Activated CD4-positive, CD25-positive, alpha-beta regulatory T cell treated with anti-CD3 and anti-CD28 coated beads, Interleukin-2, amount 50 U/mL, for 24 hours (primary cell): Measurements from ENCODE around the gene HSPD1.

Experiments used
- ATAC-seq, 2 donors: fragments of 150-1000 bp; cut with Tn5 transposase; one replicate each; pipeline ENCODE4 v1.10.0; 2021; ENCODE audit warnings: mild to moderate bottlenecking in 1 of 2, moderate library complexity in 1 of 2

The HSPD1 gene

DNA sequence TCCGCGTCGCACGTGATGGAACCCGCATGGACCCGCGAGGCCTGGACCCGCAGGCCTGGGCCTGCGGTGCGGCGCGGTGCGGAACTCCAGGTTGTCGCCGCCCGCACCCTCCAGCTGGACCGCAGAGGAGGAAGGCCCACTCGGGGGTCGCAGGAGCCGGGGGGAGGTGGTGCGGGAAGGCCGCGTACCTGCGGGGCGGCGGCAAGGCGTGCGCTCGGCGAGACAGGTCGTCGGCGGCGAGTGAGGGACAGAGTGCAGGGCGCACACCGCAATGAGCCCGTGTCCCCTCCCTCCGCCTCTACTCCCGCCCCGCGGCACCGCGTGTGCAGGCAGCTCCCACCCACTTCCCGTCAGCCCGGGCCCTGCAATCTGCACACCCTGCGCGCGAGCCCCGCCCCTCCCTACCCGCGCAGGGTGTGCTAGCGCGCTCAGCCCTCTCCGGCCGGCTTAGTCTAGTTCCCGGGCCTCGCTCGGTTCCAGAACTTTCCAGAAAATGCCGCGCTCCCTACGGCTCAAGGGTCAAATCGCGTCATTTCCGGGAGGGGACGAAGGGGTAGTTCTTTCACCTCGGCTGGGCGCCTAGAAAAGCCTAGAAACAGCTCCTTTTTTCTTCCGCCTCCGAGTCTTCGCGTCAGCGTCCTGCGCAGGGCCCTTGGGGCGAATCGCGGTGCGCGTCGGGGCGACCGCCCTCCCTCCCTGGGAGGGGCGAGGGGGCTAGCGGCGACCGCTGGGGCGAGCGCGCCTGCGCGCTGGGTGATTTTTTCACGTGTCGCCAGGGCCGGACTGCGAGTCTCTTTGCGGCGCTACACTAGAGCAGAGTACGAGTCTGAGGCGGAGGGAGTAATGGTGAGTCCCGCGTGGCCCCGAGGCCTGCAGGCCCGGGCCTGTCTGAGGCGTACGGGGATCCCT is at the start of gene HSPD1, which contains the start of gene HSPE1:
Gene HSPD1, minus strand, starts transcription at position 247 of the 909 bp plus-strand sequence. CDS start 992 bp downstream, outside the sequence.
Gene HSPE1, plus strand, starts transcription at position 786 of the 909 bp plus-strand sequence. Its CDS starts 58 bp downstream, at position 844.
- ATAC-seq = peak; percentile 80 to 84

DNA sequence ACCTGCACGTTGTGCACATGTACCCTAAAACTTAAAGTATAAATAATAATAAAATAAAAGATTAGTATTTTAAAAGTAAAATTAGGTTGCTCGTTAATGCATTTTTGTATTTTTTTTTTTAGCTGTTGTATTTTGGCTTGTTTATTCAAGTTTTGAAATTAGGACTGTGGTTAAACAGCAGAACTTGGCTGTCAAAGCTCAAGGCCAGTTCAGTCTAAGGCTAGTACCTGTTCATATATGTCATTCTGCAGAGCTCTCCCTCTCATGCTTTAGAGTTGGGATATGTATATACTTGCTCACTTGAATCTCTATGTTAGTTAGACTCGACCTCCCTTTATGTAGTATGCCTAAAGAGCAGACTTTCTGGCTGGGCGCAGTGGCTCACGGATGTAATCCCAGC is 48.9 kb upstream of the HSPD1 start:
- no peak for ATAC-seq

DNA sequence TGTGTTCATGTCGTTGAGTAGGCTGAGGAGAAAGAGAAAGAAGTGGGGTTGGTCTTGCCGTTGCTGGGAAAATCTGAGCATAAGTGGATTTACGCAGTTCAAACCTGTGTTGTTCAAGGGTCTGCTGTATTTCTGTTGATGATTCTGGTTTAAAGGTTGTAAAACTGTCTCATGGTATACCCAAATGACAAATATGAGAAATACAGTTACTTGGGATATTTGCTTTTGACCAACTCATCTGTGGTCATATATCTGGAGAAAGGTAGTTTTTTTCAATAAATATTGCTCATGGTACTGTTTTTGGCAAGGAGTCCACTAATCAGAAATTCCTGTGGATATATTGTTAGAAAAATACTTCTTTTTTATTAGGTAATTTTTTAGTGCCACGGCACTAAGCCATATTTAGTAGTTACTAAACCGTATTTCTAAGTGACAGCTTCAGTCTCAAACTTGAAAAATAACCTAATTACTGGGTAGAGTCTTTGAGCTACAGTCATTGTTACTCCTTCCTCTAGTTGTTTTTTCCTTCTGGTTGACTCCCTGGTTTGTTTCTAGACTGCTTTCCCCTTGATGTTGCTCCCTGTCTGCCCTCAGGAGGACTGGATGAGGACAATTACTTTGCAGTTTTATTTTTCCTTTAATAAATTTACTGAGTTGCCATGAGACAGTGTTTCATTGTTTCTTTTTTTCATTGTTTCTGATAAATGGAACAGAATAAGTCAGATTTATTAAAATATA is 47.7 kb upstream of the HSPD1 start:
- ATAC-seq = no peak

DNA sequence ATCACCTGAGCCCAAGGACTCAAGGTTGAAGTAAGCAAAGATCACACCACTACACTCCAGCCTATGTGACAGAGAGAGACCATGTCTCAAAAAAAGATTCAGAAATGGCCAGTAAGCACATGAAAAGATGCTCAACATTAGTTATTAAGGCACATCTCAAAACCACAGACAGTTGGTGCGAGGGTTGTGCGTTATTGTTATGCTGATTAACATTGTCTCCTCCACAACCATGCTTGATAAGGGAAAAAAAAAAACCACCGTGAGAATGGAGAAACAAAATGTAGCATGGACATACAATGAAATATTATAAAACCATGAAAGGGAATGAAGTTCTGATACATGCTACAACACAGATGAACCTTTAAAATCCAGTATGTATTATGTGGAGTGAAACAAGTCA is 43.6 kb upstream of the HSPD1 start:
- no peak for ATAC-seq

DNA sequence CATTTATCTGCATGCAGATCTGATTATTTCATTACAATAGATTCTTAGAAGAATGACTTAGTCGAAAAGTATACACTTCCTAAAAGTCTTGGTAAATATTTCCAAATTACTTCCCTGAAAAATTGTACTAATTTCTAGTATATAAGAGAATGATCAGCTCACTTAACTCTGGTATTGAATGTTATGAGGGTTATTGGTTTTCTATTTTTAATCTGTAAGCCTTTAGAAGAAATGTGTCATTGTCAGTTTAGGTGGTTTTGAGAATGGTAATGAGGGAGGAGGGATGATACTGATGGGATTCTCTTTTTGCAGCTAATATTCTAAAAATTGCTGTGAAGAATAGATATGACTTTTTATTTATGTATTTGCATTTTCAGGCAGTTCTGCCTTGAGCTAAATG is 40.1 kb upstream of the HSPD1 start:
- peak; percentile 53 to 64 for ATAC-seq

DNA sequence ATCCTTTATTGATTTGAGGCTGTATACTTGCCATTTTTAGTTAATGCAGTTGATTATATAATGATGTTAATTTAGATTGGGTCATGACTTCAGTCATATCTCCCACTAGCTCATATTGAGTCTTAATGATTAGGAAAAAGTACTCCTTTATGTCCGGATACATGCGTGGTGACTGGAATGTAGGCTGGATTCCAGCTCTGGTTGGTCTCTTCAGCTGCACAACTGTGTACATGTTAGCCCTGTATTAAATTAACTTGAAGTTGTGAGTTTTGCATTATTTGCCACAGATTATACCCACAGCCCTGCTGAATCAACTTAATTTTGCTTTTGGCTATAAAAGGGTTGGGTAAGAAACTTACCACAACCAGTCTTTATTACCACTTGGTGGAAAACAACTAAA is 38.8 kb upstream of the HSPD1 start:
- ATAC-seq = no peak

DNA sequence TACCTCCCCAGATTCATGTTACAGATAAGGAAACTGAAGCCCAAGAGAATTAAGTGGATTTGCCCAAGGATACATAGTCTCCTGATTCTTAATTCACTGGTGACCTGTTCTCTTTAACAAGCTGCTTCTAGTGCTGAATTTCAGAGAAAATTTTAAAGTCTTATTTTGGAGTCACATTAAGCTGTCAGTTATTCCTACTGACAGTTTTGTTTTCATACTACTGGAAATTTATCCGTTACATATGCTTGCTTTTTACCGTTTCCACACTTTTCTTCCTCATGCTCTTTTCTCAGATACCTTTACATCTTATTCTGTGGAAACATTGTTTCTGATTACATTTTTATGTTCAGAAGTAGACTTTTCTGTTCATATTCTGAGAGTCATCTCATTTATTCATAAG is 17.5 kb upstream of the HSPD1 start:
- no peak for ATAC-seq

DNA sequence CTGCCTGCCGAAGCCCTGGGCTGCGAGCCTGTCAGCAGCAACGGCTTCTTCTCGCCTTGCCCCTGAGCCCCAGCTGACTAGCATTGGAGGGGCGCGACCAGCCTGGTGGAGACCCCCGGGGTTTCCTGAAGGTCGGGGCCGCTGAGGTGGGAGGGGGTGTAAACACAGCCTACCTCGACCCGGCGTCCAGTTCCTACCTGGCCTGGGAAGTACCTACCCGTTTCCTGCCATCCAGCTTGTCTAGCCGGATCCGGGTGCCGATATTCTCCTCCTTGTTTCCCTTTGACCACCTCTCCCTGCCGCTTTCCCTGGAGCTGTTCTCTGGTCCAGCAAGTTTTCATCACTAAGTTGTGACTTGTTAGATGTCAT is 16.7 kb upstream of the HSPD1 start:
- peak in 1 of 2 donors; percentile 4 for ATAC-seq

DNA sequence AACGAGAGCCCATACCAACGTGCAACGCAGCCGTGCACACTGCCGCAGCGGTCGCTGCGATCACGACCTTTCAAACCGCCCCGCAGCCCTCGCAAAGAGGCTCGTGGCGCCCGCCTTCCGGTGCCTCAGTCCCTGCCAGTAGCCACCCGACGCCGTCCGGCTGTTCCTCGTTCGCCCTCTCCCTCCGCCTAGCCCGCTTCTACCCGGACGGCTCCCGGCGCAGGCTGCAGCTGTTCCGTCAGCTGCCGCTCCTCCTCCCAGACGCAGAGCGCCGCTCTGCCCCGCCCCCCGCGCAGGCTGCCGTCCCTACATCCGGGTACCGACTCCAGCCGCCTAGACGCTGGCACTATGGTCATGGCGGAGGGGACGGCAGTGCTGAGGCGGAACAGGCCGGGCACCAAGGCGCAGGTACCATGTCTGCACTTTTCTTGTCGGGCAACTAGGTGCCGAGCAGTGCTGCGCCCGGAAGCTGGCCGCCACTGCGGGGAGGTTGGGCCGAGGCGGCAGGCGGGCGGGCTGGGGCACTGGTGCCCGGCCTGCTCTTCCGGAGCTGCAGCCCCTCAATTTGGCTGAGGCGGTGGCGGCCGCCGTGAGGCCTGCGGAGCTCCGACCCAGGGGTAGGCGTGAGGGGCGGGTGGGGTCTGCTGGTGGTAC is 16.2 kb upstream of the HSPD1 start, which contains the start of gene MOB4:
Gene MOB4, plus strand, starts transcription at position 328 of the 654 bp plus-strand sequence. Its CDS starts 21 bp downstream, at position 349.
- peak; percentile 94 for ATAC-seq

DNA sequence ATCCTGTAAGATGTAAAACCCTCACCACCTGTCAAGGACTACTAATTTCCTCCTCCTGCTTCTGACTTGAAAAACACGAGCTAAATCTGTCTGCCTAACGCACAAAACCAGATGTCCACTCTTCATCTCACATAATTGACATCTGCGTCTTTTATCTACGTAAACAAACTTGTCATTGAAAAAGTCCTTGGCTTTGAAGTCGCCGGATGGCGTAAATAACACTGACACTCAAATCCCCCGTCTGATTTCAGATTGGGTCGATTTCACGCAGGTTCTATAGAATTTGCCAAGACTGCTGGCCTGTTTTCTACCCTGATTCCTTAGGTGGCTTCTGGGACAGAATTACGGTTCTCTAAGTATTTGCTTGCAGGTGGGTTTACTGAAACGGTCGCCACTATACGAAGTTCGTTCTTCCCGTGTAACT is 15.7 kb upstream of the HSPD1 start:
- no peak for ATAC-seq

DNA sequence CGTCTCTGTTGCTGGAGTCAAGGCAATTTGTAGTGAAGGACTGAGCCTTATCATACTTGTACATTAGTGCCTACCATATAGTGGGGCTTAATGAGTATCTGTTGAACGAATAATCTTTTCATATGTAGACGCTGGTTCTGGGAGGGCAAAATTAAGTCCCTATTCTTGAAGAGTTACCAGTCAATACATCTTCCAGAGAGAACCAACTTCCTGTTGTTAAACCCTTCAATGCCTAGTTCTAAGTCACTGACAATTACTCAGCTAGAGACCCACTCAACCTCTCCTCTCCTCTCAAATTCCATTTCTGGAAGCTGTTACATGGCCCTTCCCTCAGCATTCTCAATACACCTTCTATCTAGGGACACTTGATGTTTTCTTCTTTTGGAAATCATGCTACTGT is 15.1 kb upstream of the HSPD1 start:
- no peak for ATAC-seq

DNA sequence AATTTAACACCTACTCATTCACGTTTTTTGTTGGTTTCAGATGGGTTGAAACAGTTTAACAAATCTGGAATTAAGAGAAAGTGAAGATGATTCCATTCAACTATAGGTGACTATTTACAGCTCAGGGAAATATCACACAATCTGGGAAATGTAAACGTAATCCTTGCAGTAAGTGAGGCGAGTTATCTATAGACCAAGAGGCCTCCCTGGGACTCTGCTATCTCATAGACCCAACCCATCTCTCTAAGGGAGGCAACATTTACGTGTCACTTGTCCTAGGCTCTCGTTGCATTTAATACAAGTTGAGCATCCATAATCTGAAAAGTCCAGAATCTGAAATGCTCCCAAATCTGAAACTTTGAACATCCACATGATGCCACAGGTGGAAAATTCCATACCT is 14.3 kb upstream of the HSPD1 start:
- no peak for ATAC-seq

DNA sequence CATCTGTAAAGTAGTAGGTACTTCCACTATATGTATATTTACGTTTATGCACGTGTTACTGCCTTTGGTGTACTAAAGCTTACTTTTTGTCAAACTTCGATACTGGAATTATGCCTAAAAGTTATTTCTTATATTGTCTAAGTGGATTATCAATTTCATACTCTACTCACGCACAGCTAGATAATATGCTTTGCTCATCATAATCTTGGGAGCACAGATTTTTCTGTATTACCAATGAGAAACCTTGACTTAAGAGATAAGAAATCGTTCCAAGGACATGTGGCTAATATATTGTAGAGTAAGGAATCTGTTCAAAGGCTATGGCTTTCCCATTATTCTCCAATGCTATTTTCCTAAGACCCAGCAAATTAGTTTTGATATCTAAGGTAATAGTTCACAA is 7.0 kb upstream of the HSPD1 start:
- no peak for ATAC-seq

DNA sequence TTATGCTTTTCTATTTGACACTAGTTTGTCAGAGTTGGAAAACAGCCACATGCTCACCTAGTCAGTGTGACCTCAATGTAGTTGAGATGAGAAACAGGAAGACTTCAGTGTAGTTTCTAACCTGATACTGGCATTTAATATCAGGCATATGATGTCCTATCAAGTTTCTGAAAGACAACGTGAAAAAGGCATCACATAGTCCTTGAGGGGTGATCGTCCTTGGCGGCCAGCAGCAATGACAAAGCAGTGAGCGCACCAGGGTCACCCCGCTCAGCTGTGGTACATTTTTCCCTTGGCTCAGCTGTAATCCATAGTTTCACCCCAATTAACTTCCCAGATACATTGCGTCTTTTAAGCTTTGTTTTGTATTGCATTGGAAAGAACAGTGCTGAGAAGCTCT is 4.9 kb upstream of the HSPD1 start:
- ATAC-seq = no peak

DNA sequence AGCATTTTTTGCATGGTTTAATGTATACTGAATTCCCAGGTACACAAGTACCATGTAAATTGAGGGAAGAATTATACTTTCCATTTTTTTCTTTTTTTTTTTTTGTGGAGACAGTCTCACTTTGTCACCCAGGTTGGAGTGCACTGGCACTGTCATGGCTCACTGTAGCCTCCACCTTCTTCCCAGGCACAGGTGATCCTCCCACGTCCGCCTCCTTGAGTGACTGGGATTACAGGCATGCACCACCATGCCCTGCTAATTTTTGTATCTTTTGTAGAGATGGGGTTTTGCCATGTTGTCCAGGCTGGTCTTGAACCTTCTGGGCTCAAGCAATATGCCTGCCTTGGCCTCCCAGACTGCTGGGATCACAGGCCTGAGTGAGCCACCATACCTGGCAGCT is 4.4 kb upstream of the HSPD1 start:
- no peak for ATAC-seq

DNA sequence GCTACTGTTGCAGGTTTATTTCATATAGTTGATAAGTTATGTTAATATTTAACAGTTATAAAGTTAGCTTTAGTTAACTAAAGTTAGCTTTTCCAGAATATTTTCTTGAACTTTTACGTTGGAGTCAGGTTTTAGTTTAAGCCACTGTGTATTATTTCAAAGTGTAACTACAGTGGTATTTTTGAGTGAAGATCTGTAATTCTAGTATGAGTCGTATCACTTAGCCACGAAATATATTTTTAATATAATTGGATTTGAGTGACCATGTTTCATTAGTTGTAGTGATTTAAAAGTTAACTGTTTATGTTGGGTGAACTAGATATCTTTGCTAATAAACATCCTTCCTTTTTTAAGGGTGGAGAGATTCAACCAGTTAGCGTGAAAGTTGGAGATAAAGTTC is 3.0 kb upstream of the HSPD1 start:
- ATAC-seq = no peak

DNA sequence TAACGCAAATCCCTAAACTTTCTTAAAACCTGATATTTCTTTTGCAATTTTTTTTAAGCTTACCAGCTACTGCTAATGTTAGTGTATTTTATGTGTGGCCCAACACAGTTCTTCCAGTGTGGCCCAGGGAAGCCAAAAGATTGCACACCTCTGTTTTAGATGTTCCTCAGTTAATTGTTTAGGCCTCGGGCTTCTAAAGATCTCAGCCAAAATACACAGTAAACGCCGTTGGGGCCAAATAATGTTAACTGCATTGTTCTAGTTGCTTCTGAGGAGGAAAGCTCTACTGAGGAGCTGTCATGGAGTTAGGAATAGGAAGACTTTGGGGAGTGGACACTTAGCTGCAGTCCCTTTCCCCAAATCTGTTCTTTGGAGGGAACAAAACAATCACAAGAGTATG is 2.6 kb upstream of the HSPD1 start:
- ATAC-seq = no peak

DNA sequence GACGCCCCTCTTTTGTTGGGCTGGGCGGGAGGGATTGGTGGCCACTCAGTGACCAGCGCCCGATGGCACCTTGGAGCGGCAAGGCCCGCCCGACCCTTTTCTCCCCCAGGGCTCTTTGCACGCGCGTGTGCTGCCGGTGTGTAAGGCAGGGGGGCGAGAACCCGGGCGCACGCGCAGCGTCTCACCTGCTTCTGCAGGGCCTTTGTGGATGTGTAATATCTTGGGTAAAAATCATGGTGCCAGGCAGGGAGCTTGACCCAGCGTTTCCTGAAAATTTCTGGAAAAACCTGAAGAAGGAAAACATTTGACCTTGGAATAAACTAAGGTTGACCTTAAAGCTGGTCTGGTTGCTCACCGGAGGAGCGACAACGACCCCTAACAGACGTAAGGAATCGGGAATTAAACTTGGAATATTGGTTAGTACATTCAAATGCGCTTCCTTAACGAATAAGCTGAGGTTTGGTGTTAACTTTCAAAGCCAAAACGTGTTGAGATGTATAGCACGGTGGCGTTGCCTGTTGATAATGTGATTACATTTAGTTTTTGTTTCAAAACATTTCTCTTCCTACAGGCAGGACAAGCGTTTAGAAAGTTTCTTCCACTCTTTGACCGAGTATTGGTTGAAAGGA is 977 bp upstream of the HSPD1 start:
- peak; percentile 2 to 3 for ATAC-seq

DNA sequence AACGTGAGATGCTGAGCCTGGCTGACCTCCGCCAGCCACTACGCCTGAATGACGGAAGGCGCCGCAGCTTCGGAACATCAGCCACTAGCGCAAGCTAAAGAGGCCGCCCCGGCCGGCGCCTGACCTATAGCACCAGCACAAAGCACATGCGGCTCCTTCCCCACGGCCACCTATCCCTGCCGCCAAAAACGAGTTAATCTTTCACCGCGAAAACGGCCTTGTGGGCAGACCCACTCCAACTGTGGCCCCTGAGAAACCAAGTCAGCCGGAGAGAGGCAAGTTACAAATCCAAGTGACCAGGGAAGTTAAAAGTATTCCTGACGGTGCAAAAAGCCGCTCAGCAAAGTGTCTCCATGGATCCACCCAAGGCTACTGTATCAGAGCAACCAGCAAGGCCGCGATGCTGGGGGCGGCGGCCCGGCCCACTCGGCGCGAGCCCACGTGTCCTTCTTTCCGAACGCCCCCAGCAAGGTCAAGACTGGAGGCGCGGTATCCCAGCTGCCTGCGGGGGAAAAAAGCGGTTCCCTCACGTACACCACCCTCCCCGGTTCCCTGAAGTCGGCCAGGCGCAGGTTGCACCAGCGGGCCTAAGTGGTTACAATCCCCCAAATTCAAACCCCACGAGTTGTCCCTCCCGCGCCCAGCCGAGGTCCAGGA is 575 bp downstream of the HSPD1 start:
- ATAC-seq = no peak

DNA sequence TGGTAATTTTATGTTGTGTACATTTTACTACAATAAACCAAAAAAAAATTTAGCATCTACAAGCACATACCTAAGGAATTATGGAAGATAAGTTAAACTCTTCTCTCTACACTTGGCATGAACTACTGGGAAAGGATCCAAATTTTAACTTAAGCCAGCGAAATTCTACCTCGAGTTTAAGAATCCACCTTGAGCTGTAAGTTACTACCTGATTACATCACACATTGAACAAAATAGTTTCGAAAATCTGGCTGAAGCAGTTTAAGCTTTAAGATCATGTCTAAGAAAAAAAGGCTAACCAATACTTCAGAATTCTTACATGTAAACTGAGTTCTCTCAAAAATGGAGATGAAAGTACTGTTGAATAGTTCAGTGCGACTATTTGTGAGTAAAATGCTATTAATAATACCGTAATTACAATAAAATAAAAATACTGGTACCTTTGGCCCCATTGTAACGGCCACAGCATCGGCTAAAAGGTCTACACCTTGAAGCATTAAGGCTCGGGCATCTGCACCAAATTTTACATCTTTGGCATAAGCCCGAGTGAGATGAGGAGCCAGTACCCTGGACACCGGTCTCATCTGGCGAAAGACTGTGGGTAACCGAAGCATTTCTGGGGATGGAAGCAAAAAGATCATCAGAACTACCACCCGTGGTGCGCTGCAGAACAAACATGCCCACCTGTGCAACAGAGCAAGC is 1.3 kb downstream of the HSPD1 start:
- ATAC-seq = no peak

DNA sequence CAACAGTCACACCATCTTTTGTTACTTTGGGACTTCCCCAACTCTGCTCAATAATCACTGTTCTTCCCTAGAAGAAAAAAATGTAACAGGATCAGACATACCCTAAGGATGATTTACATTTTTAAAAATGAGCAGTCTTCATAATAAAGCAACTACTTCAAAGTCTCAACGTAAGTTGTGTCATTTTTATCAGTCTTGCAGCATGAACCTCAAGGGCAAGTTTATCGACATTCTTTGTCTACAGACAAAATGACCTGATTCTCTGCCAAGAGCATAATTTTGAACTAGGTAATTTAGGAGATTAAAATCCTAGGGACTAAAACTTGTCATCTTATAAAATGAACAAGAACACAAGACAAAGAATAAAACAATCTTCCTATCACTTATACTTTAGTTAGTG is 2.3 kb downstream of the HSPD1 start:
- ATAC-seq = no peak

DNA sequence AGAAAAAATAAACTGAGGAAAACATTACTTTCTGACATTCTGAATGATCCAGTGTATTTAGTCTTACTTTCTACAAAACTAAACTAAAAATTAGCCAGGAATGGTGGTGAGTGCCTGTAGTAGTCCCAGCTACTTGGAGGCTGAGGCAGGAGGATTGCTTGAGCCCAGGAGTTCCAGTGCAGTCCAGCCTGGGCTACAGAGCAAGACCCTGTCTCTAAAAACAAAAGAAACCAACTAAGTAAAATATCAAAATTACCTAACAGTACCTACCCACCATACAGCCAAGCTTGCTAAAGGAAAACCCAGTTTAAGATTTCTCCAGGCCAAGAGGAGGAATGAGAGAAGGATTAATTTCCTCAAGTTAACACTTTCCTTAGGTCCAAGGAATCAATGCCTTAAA is 2.9 kb downstream of the HSPD1 start:
- no peak for ATAC-seq
